HEK293 (cell line): Measurements from ENCODE around the gene ATXN2.

Source experiments
- BCL11B ChIP-seq: fragments of 450-650 bp; formaldehyde crosslinking; IDR thresholded peaks from 2 replicates; pipeline ENCODE4 v1.5.1; 2016; ENCODE audit warnings: low read depth, missing biosample characterization, missing genetic modification characterization
- INSM2 ChIP-seq: fragments of 450-650 bp; formaldehyde crosslinking; IDR thresholded peaks from 2 replicates; pipeline ENCODE4 v1.5.1; 2016; ENCODE audit warnings: missing biosample characterization, missing genetic modification characterization
- KLF10 ChIP-seq: fragments of 450-650 bp; IDR thresholded peaks from 2 replicates; pipeline ENCODE4 v1.5.1; 2018; ENCODE audit warnings: missing biosample characterization, mild to moderate bottlenecking, missing genetic modification characterization
- PATZ1 ChIP-seq: fragments of 450-650 bp; formaldehyde crosslinking; IDR thresholded peaks from 2 replicates; pipeline ENCODE4 v1.5.1; 2016; ENCODE audit warnings: missing biosample characterization, missing genetic modification characterization
- PRDM1 ChIP-seq: fragments of 450-650 bp; formaldehyde crosslinking; IDR thresholded peaks from 2 replicates; pipeline ENCODE4; 2016; ENCODE audit warnings: missing biosample characterization, missing genetic modification characterization
- SP3 ChIP-seq: fragments of 450-650 bp; formaldehyde crosslinking; IDR thresholded peaks from 2 replicates; pipeline ENCODE4 v1.5.1; 2016; ENCODE audit warnings: missing biosample characterization, missing genetic modification characterization
- YY1 ChIP-seq: fragments of 450-650 bp; formaldehyde crosslinking; IDR thresholded peaks from 2 replicates; pipeline ENCODE4 v1.5.1; 2018; ENCODE audit warnings: missing biosample characterization, missing genetic modification characterization
- ZBTB44 ChIP-seq: fragments of 450-650 bp; IDR thresholded peaks from 2 replicates; pipeline ENCODE4 v1.5.1; 2018; ENCODE audit warnings: missing biosample characterization, mild to moderate bottlenecking, missing genetic modification characterization
- ZBTB48 ChIP-seq: fragments of 450-650 bp; formaldehyde crosslinking; IDR thresholded peaks from 2 replicates; pipeline ENCODE4 v1.5.1; 2016; ENCODE audit warnings: missing biosample characterization, missing genetic modification characterization
- ZNF133 ChIP-seq: fragments of 450-650 bp; formaldehyde crosslinking; IDR thresholded peaks from 2 replicates; pipeline ENCODE4 v1.5.1; 2016; ENCODE audit warnings: missing biosample characterization, missing genetic modification characterization
- ZNF146 ChIP-seq: fragments of 450-650 bp; formaldehyde crosslinking; IDR thresholded peaks from 2 replicates; pipeline ENCODE4 v1.5.1; 2016; ENCODE audit warnings: missing biosample characterization, missing genetic modification characterization
- ZNF184 ChIP-seq: fragments of 450-650 bp; IDR thresholded peaks from 2 replicates; pipeline ENCODE4 v1.5.1; 2018; ENCODE audit warnings: missing biosample characterization, mild to moderate bottlenecking, missing genetic modification characterization
- ZNF19 ChIP-seq: fragments of 450-650 bp; formaldehyde crosslinking; IDR thresholded peaks from 2 replicates; pipeline ENCODE4; 2016; ENCODE audit warnings: missing biosample characterization, missing genetic modification characterization, low read depth
- ZNF302 ChIP-seq: fragments of 450-650 bp; formaldehyde crosslinking; IDR thresholded peaks from 2 replicates; pipeline ENCODE4 v1.5.1; 2016; ENCODE audit warnings: missing biosample characterization, missing genetic modification characterization, low read depth
- ZNF404 ChIP-seq: fragments of 450-650 bp; formaldehyde crosslinking; IDR thresholded peaks from 2 replicates; pipeline ENCODE4 v1.5.1; 2017; ENCODE audit warnings: missing biosample characterization, missing genetic modification characterization
- ZNF423 ChIP-seq: fragments of 450-650 bp; formaldehyde crosslinking; IDR thresholded peaks from 2 replicates; pipeline ENCODE4 v1.5.1; 2016; ENCODE audit warnings: missing biosample characterization, missing genetic modification characterization
- ZNF449 ChIP-seq: fragments of 450-650 bp; formaldehyde crosslinking; IDR thresholded peaks from 2 replicates; pipeline ENCODE4 v1.5.1; 2017; ENCODE audit warnings: missing biosample characterization, mild to moderate bottlenecking, missing genetic modification characterization, moderate library complexity
- ZNF501 ChIP-seq: fragments of 450-650 bp; formaldehyde crosslinking; IDR thresholded peaks from 2 replicates; pipeline ENCODE4 v1.5.1; 2016; ENCODE audit warnings: missing biosample characterization, missing genetic modification characterization
- ZNF529 ChIP-seq: fragments of 450-650 bp; formaldehyde crosslinking; IDR thresholded peaks from 2 replicates; pipeline ENCODE4 v1.5.1; 2017; ENCODE audit warnings: missing genetic modification characterization, missing biosample characterization; ENCODE audit not compliant: insufficient replicate concordance
- ZNF530 ChIP-seq: fragments of 450-650 bp; formaldehyde crosslinking; IDR thresholded peaks from 2 replicates; pipeline ENCODE4 v1.5.1; 2016; ENCODE audit warnings: low read depth, missing biosample characterization, missing genetic modification characterization
- ZNF558 ChIP-seq: fragments of 450-650 bp; formaldehyde crosslinking; IDR thresholded peaks from 2 replicates; pipeline ENCODE4 v1.5.1; 2016; ENCODE audit warnings: missing biosample characterization, missing genetic modification characterization
- ZNF585B ChIP-seq: fragments of 450-650 bp; formaldehyde crosslinking; IDR thresholded peaks from 2 replicates; pipeline ENCODE4 v1.5.1; 2016; ENCODE audit warnings: missing biosample characterization, missing genetic modification characterization
- TF ChIP-seq, protein P1 (sequence below): fragments of 450-650 bp; formaldehyde crosslinking; IDR thresholded peaks from 2 replicates; pipeline ENCODE4 v1.5.1; 2016; ENCODE audit warnings: missing biosample characterization, missing genetic modification characterization
- TF ChIP-seq, protein P2 (sequence below): fragments of 450-650 bp; formaldehyde crosslinking; IDR thresholded peaks from 2 replicates; pipeline ENCODE4 v1.5.1; 2017; ENCODE audit warnings: missing biosample characterization, missing genetic modification characterization
- TF ChIP-seq, protein P3 (sequence below): fragments of 450-650 bp; formaldehyde crosslinking; IDR thresholded peaks from 2 replicates; pipeline ENCODE4 v1.5.1; 2016; ENCODE audit warnings: missing biosample characterization, missing genetic modification characterization

ATXN2 gene

GRCh38 chr12:111643427-111643826 is 44.3 kb upstream of the ATXN2 start (continued):
- TF ChIP-seq ZNF146 (tag by site-specific recombination) (no peak), ZNF530 (tag by site-specific recombination) (no peak), ZNF558 (tag by site-specific recombination) (no peak), ZNF449 (tag by site-specific recombination) (no peak), PRDM1 (tag by site-specific recombination) (no peak), INSM2 (tag by site-specific recombination) (0 out of 2 replicates have a peak, but pooled peaks have one; percentile 16), ZNF133 (no peak), PATZ1 (peak; percentile 45; the same call in 1 of the 2 replicates), ZNF19 (no peak), ZBTB44 (peak; percentile 25; the same call in 1 of the 2 replicates), KLF10 (tag by site-specific recombination) (no peak), ZNF184 (no peak), ZNF529 (tag by site-specific recombination) (no peak), SP3 (tag by site-specific recombination) (no peak), BCL11B (tag by site-specific recombination) (no peak), ZNF501 (tag by site-specific recombination) (no peak), ZNF423 (tag by site-specific recombination) (no peak), ZNF585B (tag by site-specific recombination) (no peak), ZNF302 (tag by site-specific recombination) (no peak), ZNF404 (tag by site-specific recombination) (no peak), YY1 (tag by site-specific recombination) (0 out of 2 replicates have a peak, but pooled peaks have one; percentile 59), ZBTB48 (tag by site-specific recombination) (no peak)
- TF ChIP-seq, protein P1, sequence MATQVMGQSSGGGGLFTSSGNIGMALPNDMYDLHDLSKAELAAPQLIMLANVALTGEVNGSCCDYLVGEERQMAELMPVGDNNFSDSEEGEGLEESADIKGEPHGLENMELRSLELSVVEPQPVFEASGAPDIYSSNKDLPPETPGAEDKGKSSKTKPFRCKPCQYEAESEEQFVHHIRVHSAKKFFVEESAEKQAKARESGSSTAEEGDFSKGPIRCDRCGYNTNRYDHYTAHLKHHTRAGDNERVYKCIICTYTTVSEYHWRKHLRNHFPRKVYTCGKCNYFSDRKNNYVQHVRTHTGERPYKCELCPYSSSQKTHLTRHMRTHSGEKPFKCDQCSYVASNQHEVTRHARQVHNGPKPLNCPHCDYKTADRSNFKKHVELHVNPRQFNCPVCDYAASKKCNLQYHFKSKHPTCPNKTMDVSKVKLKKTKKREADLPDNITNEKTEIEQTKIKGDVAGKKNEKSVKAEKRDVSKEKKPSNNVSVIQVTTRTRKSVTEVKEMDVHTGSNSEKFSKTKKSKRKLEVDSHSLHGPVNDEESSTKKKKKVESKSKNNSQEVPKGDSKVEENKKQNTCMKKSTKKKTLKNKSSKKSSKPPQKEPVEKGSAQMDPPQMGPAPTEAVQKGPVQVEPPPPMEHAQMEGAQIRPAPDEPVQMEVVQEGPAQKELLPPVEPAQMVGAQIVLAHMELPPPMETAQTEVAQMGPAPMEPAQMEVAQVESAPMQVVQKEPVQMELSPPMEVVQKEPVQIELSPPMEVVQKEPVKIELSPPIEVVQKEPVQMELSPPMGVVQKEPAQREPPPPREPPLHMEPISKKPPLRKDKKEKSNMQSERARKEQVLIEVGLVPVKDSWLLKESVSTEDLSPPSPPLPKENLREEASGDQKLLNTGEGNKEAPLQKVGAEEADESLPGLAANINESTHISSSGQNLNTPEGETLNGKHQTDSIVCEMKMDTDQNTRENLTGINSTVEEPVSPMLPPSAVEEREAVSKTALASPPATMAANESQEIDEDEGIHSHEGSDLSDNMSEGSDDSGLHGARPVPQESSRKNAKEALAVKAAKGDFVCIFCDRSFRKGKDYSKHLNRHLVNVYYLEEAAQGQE (tag by site-specific recombination) = no peak
- TF ChIP-seq, protein P2, sequence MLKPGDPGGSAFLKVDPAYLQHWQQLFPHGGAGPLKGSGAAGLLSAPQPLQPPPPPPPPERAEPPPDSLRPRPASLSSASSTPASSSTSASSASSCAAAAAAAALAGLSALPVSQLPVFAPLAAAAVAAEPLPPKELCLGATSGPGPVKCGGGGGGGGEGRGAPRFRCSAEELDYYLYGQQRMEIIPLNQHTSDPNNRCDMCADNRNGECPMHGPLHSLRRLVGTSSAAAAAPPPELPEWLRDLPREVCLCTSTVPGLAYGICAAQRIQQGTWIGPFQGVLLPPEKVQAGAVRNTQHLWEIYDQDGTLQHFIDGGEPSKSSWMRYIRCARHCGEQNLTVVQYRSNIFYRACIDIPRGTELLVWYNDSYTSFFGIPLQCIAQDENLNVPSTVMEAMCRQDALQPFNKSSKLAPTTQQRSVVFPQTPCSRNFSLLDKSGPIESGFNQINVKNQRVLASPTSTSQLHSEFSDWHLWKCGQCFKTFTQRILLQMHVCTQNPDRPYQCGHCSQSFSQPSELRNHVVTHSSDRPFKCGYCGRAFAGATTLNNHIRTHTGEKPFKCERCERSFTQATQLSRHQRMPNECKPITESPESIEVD (tag by site-specific recombination) = peak; percentile 76
- TF ChIP-seq, protein P3, sequence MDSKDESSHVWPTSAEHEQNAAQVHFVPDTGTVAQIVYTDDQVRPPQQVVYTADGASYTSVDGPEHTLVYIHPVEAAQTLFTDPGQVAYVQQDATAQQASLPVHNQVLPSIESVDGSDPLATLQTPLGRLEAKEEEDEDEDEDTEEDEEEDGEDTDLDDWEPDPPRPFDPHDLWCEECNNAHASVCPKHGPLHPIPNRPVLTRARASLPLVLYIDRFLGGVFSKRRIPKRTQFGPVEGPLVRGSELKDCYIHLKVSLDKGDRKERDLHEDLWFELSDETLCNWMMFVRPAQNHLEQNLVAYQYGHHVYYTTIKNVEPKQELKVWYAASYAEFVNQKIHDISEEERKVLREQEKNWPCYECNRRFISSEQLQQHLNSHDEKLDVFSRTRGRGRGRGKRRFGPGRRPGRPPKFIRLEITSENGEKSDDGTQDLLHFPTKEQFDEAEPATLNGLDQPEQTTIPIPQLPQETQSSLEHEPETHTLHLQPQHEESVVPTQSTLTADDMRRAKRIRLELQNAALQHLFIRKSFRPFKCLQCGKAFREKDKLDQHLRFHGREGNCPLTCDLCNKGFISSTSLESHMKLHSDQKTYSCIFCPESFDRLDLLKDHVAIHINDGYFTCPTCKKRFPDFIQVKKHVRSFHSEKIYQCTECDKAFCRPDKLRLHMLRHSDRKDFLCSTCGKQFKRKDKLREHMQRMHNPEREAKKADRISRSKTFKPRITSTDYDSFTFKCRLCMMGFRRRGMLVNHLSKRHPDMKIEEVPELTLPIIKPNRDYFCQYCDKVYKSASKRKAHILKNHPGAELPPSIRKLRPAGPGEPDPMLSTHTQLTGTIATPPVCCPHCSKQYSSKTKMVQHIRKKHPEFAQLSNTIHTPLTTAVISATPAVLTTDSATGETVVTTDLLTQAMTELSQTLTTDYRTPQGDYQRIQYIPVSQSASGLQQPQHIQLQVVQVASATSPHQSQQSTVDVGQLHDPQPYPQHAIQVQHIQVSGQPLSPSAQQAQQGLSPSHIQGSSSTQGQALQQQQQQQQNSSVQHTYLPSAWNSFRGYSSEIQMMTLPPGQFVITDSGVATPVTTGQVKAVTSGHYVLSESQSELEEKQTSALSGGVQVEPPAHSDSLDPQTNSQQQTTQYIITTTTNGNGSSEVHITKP (tag by site-specific recombination) = peak; percentile 89
